Measurements from ENCODE around the gene ALG1L2. TPM values are rescaled to one million over a fixed set of nuclear protein-coding genes. Genes with fewer than 3 reads are reported as not detected.
A peak's percentile ranks its signal among the peaks of the same experiment; 100 is the strongest.
"Not testable (repeated sequence)": the region's sequence is repeated elsewhere in the genome, so short reads cannot be mapped to it uniquely, and the experiment has no call there.

The ALG1L2 gene
- total and polyA plus RNA-seq, 2 experiments from 2014 or later: 2.6 TPM; not detected in 1

DNA sequence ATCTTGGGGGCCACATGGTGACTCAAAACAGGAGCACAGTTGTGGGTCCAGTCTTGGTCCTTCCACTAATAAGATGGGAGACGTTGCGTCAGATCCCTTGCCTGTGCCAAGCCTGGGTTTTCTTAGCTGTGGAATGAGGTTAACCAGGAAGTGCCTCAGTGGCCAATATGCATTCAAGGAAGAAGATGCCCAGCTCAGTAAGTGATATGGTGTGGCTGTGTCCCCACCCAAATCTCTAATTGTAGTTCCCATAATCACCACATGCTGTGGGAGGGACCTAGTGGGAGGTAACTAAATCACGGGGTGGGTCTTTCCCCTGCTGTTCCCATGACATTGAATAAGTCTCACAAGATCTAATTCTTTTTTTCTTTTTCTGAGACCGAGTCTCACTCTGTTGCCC is 6.4 kb downstream of the ALG1L2 start:
- Histone ChIP-seq H3K36me3 (no peaks in the 10 kb centered on the region), H3K4me1 (ENCODE audit: low read depth) (no peaks in the 10 kb centered on the region), H3K27me3 (no peaks in the 10 kb centered on the region), H3K9me3 (ENCODE audit: low read depth) (no peaks in the 10 kb centered on the region), H3K4me3 (no peak overlapping the region), H3K27ac (no peak overlapping the region)
- DNase-seq (ENCODE audit: low read depth in 1 of 2, low spot score in 1 of 2): no peak
- TF ChIP-seq, protein P1, sequence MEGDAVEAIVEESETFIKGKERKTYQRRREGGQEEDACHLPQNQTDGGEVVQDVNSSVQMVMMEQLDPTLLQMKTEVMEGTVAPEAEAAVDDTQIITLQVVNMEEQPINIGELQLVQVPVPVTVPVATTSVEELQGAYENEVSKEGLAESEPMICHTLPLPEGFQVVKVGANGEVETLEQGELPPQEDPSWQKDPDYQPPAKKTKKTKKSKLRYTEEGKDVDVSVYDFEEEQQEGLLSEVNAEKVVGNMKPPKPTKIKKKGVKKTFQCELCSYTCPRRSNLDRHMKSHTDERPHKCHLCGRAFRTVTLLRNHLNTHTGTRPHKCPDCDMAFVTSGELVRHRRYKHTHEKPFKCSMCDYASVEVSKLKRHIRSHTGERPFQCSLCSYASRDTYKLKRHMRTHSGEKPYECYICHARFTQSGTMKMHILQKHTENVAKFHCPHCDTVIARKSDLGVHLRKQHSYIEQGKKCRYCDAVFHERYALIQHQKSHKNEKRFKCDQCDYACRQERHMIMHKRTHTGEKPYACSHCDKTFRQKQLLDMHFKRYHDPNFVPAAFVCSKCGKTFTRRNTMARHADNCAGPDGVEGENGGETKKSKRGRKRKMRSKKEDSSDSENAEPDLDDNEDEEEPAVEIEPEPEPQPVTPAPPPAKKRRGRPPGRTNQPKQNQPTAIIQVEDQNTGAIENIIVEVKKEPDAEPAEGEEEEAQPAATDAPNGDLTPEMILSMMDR (IDR thresholded peaks at IDR 0.05; ENCODE audit: low read depth, low read length): no peak

DNA sequence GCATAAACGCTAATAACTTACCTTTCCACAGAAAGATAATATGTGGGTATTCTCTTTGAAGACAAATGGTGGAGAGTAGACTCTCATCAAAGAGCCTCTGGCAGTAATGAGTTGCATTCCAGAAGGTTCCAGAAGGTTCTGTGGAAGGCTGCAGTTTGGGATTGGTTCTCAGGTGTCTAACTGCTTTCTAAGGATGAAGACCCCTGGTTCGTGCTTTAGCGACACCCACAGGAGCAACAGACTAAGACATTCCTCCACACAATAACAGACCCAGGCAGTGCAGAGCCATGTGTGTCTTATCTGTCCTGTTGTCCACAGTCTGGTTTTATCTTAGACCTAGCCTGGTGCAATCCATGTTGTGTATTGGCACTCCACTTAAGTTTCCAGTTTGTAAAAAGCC is 9.1 kb downstream of the ALG1L2 start:
- not testable (repeated sequence) for H3K27ac ChIP-seq; H3K36me3 ChIP-seq; H3K27me3 ChIP-seq; H3K9me3 ChIP-seq (ENCODE audit: low read depth); DNase-seq (ENCODE audit: low read depth in 1 of 2, low spot score in 1 of 2); H3K4me3 ChIP-seq; H3K4me1 ChIP-seq (ENCODE audit: low read depth)
- TF ChIP-seq, protein P1 (IDR thresholded peaks at IDR 0.05; ENCODE audit: low read depth, low read length): peak; percentile 5

GRCh38 chr3:130091958-130092357 is 10.3 kb downstream of the ALG1L2 start:
- no peaks in the 10 kb centered on the region for H3K36me3 ChIP-seq
- H3K27ac ChIP-seq: no peak overlapping the region
- no peaks in the 10 kb centered on the region for H3K9me3 ChIP-seq (ENCODE audit: low read depth)
- no peaks in the 10 kb centered on the region for H3K27me3 ChIP-seq
- DNase-seq (ENCODE audit: low read depth in 1 of 2, low spot score in 1 of 2): no peak
- TF ChIP-seq, protein P1 (IDR thresholded peaks at IDR 0.05; ENCODE audit: low read depth, low read length): no peak
- H3K4me1 ChIP-seq (ENCODE audit: low read depth): no peaks in the 10 kb centered on the region
- no peak overlapping the region for H3K4me3 ChIP-seq

DNA sequence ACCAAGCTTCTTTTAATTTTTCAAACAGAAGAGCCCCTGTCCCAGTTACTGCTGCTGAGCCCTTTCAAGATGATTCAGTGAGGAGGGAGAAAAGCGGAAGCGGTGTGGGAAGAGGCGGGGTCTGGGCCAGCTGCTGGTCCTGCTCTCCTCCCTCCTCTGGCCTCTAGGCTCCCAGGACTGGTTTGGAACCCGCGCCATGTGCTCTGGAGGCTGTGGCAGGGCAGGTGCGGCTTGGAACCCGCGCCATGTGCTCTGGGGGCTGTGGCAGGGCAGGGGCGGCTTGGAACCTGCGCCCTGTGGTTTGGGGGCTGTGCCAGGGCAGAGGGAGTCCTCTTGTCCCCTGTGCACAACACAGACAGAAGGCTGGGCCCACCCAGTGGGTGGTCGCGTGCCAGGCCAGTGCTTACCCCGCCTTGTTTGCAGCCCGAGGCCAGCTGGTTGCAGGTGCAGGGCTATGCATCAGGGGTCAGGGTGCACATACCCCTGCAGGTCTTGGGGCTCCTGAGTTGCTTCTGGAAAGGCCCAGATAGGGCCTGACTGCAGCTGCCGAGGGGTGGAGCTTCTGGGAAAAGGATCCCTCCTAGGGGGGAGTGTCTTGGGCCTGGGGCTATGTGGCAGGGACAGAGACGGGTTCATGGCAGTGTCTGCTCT is 12.2 kb downstream of the ALG1L2 start:
- H3K4me1 ChIP-seq (ENCODE audit: low read depth): no peaks in the 10 kb centered on the region
- H3K27ac ChIP-seq: no peak overlapping the region
- DNase-seq (ENCODE audit: low read depth in 1 of 2, low spot score in 1 of 2): no peak
- H3K4me3 ChIP-seq: no peak overlapping the region
- no peaks in the 10 kb centered on the region for H3K27me3 ChIP-seq
- H3K9me3 ChIP-seq (ENCODE audit: low read depth): no peaks in the 10 kb centered on the region
- no peaks in the 10 kb centered on the region for H3K36me3 ChIP-seq
- TF ChIP-seq, protein P1 (IDR thresholded peaks at IDR 0.05; ENCODE audit: low read depth, low read length): no peak

DNA sequence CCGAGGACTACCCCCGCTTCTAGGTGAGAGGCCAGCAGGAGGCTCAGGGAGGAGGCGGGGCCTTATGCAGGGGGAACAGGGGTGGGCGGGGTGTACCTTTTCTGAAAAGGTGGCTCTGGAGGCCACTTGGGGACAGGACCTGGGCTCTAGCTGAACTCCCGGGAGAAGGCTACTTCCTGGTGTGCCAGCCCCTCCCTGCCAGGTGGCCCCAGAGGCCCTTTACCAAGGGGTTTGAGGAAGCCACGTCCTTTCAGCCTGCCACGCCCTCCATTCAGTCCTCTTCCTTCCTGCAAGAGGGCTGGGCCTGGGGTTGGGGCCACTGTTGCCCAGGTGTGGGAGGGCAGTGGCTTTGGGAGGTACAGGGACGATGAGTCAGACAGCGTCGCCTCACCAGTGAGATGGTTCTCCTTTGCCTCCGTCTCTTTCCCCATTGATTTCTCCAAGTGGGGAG is 12.9 kb downstream of the ALG1L2 start:
- H3K4me1 ChIP-seq (ENCODE audit: low read depth); H3K36me3 ChIP-seq; DNase-seq (ENCODE audit: low read depth in 1 of 2, low spot score in 1 of 2); H3K9me3 ChIP-seq (ENCODE audit: low read depth); H3K27me3 ChIP-seq; H3K4me3 ChIP-seq; H3K27ac ChIP-seq: not testable (repeated sequence)

- not testable (repeated sequence) for H3K4me1 ChIP-seq (ENCODE audit: low read depth); H3K27ac ChIP-seq; H3K36me3 ChIP-seq; DNase-seq (ENCODE audit: low read depth in 1 of 2, low spot score in 1 of 2); H3K9me3 ChIP-seq (ENCODE audit: low read depth); H3K4me3 ChIP-seq; H3K27me3 ChIP-seq
These were observed 14.2 kb downstream of the ALG1L2 start for GRCh38 chr3:130095858-130096257.

DNA sequence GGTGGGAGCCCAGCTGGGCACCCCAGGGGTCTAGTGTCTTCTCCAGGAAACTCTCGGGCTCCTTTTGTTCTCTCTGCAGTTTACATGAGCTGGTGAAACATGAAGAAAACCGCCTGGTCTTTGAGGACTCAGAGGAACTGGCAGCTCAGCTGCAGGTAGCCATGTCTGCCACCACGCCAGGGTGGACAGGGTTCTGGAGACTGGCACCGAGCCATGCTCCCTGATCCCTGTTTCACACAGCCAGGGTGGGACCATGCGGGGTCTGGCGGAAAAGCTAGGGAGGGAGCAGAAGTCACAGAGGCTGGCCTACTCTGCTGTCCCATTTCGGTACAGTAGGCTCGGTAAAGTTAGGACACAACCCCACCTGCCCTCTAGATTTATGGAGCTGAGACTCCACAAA is 15.5 kb downstream of the ALG1L2 start:
- H3K27ac ChIP-seq; H3K4me3 ChIP-seq; H3K27me3 ChIP-seq; DNase-seq (ENCODE audit: low read depth in 1 of 2, low spot score in 1 of 2); H3K4me1 ChIP-seq (ENCODE audit: low read depth); H3K36me3 ChIP-seq; H3K9me3 ChIP-seq (ENCODE audit: low read depth): not testable (repeated sequence)

All from cardiac muscle cell (in vitro differentiated cells and primary cell).